GM18873 (cell line): ENCODE measurements around the gene HPS4.

Experiments
- ATAC-seq: cut with Tn5 transposase; IDR thresholded peaks from one replicate; pipeline ENCODE4 v1.9.1; 2021; ENCODE audit warnings: mild to moderate bottlenecking, moderate library complexity, moderate number of reproducible peaks; ENCODE audit not compliant: unreplicated experiment, low FRiP score

The HPS4 gene

GRCh38 chr22:26471522-26471921 lies 12.1 kb downstream of the HPS4 start:
- no peak for ATAC-seq

- ATAC-seq: no peak
These were observed 12.8 kb downstream of the HPS4 start for GRCh38 chr22:26470807-26471206.

- no peak for ATAC-seq
These were observed 17.4 kb downstream of the HPS4 start for GRCh38 chr22:26466196-26466595.

- no peak for ATAC-seq
These were observed 19.3 kb downstream of the HPS4 start for GRCh38 chr22:26464312-26464711.

- no peak for ATAC-seq
These were observed 19.9 kb downstream of the HPS4 start for GRCh38 chr22:26463688-26464087.

- no peak for ATAC-seq
These were observed 20.4 kb downstream of the HPS4 start for GRCh38 chr22:26463101-26463661.

GRCh38 chr22:26462641-26463040 lies 20.9 kb downstream of the HPS4 start:
- no peak for ATAC-seq

- no peak for ATAC-seq
These were observed 21.5 kb downstream of the HPS4 start for GRCh38 chr22:26462051-26462450.

GRCh38 chr22:26461188-26461810 lies 22.3 kb downstream of the HPS4 start:
- ATAC-seq: no peak

GRCh38 chr22:26460202-26460601 lies 23.4 kb downstream of the HPS4 start:
- ATAC-seq: no peak

- no peak for ATAC-seq
These were observed 25.8 kb downstream of the HPS4 start for GRCh38 chr22:26457661-26458272.

- no peak for ATAC-seq
These were observed 29.6 kb downstream of the HPS4 start for GRCh38 chr22:26453812-26454500.

GRCh38 chr22:26453216-26453615 lies 30.4 kb downstream of the HPS4 start:
- ATAC-seq: no peak

- no peak for ATAC-seq
These were observed 31.2 kb downstream of the HPS4 start for GRCh38 chr22:26452236-26453016.

GRCh38 chr22:26450453-26451185 lies 33.0 kb downstream of the HPS4 start:
- ATAC-seq: no peak

GRCh38 chr22:26448941-26449340 lies 34.6 kb downstream of the HPS4 start:
- no peak for ATAC-seq

GRCh38 chr22:26448334-26448733 lies 35.2 kb downstream of the HPS4 start:
- ATAC-seq: no peak

- no peak for ATAC-seq
These were observed 35.8 kb downstream of the HPS4 start for GRCh38 chr22:26447584-26448329.

- no peak for ATAC-seq
These were observed 36.6 kb downstream of the HPS4 start for GRCh38 chr22:26446808-26447515.
